HCT116 (cell line): ENCODE data around the gene RCAN2.

Source experiments
- CTCF ChIP-seq, 3 experiments: fragments of 200-600 bp in 1 of 3; sonication (generic) in 1 of 3; IDR thresholded peaks in 2 of 3; conservative IDR thresholded peaks in 1 of 3; 2 replicates each; pipeline ENCODE4 v1.5.1; 2012 to 2017; ENCODE audit warnings: low read depth in 2 of 3, low read length in 2 of 3, antibody characterized with exemption in 1 of 3, borderline replicate concordance in 1 of 3, control low read depth in 1 of 3, mild to moderate bottlenecking in 1 of 3, mixed read lengths in 1 of 3, mixed run types in 1 of 3, moderate library complexity in 1 of 3; ENCODE audit not compliant: insufficient read depth in 1 of 3
- EGR1 ChIP-seq: IDR thresholded peaks from 2 replicates; pipeline ENCODE4 v1.6.1; 2012; ENCODE audit warnings: low read depth
- EZH2 ChIP-seq: fragments of 200-600 bp; sonication (generic); IDR thresholded peaks from 2 replicates; pipeline ENCODE4 v1.6.1; 2017; ENCODE audit warnings: antibody characterized with exemption, mixed run types
- JUND ChIP-seq: IDR thresholded peaks from 2 replicates; pipeline ENCODE4 v1.6.1; 2012
- POLR2A ChIP-seq: IDR thresholded peaks from 2 replicates; pipeline ENCODE4 v1.7.0; 2011; ENCODE audit warnings: borderline replicate concordance; ENCODE audit not compliant: insufficient read depth, insufficient read length; ENCODE audit errors: extremely low read depth
- YY1 ChIP-seq: IDR thresholded peaks from 2 replicates; pipeline ENCODE4 v1.6.1; 2011; ENCODE audit warnings: low read length, low read depth, moderate library complexity, mild to moderate bottlenecking; ENCODE audit not compliant: insufficient replicate concordance; ENCODE audit errors: extremely low read depth
- TF ChIP-seq, protein P1 (sequence below): IDR thresholded peaks from 2 replicates; pipeline ENCODE4 v1.6.1; 2012
- TF ChIP-seq, protein P2 (sequence below): IDR thresholded peaks from 2 replicates; pipeline ENCODE4 v1.6.1; 2012

GRCh38 chr6:46400898-46401297, 90.4 kb downstream of the RCAN2 start:
- TF ChIP-seq YY1 (no peak), CTCF (IDR thresholded peaks at IDR 0.05 in 2 of 3, conservative IDR thresholded peaks at IDR 0.05 in 1 of 3; ENCODE audit: borderline replicate concordance in 1 of 3, insufficient read depth in 1 of 3, low read depth in 2 of 3, low read length in 2 of 3) (no peak), EZH2 (no peak), EGR1 (no peak), JUND (no peak), POLR2A (no peak)
- TF ChIP-seq, protein P1, sequence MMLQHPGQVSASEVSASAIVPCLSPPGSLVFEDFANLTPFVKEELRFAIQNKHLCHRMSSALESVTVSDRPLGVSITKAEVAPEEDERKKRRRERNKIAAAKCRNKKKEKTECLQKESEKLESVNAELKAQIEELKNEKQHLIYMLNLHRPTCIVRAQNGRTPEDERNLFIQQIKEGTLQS = no peak
- TF ChIP-seq, protein P2, sequence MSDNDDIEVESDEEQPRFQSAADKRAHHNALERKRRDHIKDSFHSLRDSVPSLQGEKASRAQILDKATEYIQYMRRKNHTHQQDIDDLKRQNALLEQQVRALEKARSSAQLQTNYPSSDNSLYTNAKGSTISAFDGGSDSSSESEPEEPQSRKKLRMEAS = no peak
